Mesothelial cell of epicardium (in vitro differentiated cells): Measurements from ENCODE around the gene ANKRD44. TPM values are rescaled to one million over a fixed set of nuclear protein-coding genes. Genes with fewer than 3 reads are reported as not detected.

ENCODE experiments used
- DNase-seq, 2 experiments: peaks; one replicate each; pipeline ENCODE4 v3.0.0; 2021; ENCODE audit warnings: low spot score in 2 of 2; ENCODE audit not compliant: unreplicated experiment in 2 of 2
- H3K27ac Mint-ChIP-seq: 2 replicates; pipeline ENCODE4 v1.8.0; 2021; ENCODE audit warnings: mixed read lengths
- H3K27me3 Mint-ChIP-seq: 2 replicates; pipeline ENCODE4 v1.8.0; 2021; ENCODE audit warnings: low read depth, mixed read lengths
- H3K36me3 Mint-ChIP-seq: 2 replicates; pipeline ENCODE4 v1.8.0; 2021; ENCODE audit warnings: mixed read lengths
- H3K4me1 Mint-ChIP-seq: 2 replicates; pipeline ENCODE4 v1.8.0; 2021; ENCODE audit warnings: mixed read lengths
- H3K4me3 Mint-ChIP-seq: 2 replicates; pipeline ENCODE4 v1.8.0; 2021; ENCODE audit warnings: mild to moderate bottlenecking, moderate library complexity, mixed read lengths
- H3K9me3 Mint-ChIP-seq: 2 replicates; pipeline ENCODE4 v1.8.0; 2021; ENCODE audit warnings: mixed read lengths
- CTCF ChIP-seq: fragments of 200-600 bp; sonication (generic); IDR thresholded peaks from one replicate; pipeline ENCODE4 v1.5.0; 2021; ENCODE audit warnings: antibody characterized with exemption; ENCODE audit not compliant: unreplicated experiment
- total RNA-seq: library from RNA; stranded (reverse); gene quantifications from 3 replicates; pipeline ENCODE4 v1.2.1, GENCODE V29; 2021

Gene ANKRD44
- total RNA-seq, 1 donor from 2014 or later: 10.4 TPM

- no peaks in the 10 kb centered on the region for H3K36me3 Mint-ChIP-seq
- H3K27me3 Mint-ChIP-seq: no peaks in the 10 kb centered on the region
- H3K4me1 Mint-ChIP-seq: peaks cover 5% of the 10 kb centered on the region
- H3K27ac Mint-ChIP-seq: no peak overlapping the region
- no peak overlapping the region for H3K4me3 Mint-ChIP-seq
- H3K9me3 Mint-ChIP-seq: no peaks in the 10 kb centered on the region
- TF ChIP-seq CTCF: no peak
- no peak for DNase-seq
These were observed 30.0 kb upstream of the ANKRD44 start for GRCh38 chr2:197340591-197340990.

DNA sequence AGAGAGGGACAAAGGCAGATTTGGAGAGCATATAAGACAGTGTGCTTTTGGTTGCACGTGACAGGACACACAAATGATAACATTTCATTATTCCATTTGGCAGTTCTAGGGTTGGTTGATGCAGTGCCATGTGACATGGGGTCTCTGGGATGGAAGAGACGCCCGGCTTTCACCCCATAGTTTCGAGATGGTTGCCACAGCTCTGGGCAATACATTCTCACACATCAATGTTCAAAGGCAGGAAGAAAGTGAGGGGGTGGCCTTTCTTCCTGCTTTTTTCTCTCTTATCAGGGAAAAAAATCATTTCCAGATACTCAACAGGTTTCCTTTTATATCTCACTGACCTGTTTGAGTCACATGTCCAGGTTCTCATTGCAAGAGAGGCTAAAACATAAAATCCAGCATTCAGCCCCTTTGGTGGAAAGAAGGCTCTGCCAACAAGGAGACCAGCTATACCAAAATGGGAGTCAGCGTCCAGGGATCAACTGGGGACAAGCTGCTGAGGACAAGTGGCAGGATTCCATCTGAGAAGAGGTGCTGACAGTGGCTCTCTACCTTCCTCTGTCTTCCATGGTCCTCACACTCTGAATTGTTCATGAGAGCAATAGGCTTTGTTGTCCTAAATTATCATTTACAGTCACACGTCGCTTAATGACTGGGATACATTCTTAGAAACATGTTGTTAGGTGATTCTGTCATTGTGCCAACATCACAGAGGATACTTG is 29.1 kb upstream of the ANKRD44 start:
- no peak for DNase-seq
- H3K27me3 Mint-ChIP-seq: no peaks in the 10 kb centered on the region
- no peaks in the 10 kb centered on the region for H3K9me3 Mint-ChIP-seq
- TF ChIP-seq CTCF: no peak
- H3K4me3 Mint-ChIP-seq: no peak overlapping the region
- H3K27ac Mint-ChIP-seq: no peak overlapping the region
- H3K4me1 Mint-ChIP-seq: peaks cover 5% of the 10 kb centered on the region
- H3K36me3 Mint-ChIP-seq: no peaks in the 10 kb centered on the region

- no peaks in the 10 kb centered on the region for H3K36me3 Mint-ChIP-seq
- DNase-seq: no peak
- TF ChIP-seq CTCF: no peak
- H3K27me3 Mint-ChIP-seq: no peaks in the 10 kb centered on the region
- H3K4me3 Mint-ChIP-seq: no peak overlapping the region
- no peak overlapping the region for H3K27ac Mint-ChIP-seq
- peaks cover 5% of the 10 kb centered on the region for H3K4me1 Mint-ChIP-seq
- no peaks in the 10 kb centered on the region for H3K9me3 Mint-ChIP-seq
These were observed 28.4 kb upstream of the ANKRD44 start for GRCh38 chr2:197339016-197339415.

GRCh38 chr2:197332641-197333040 is 22.1 kb upstream of the ANKRD44 start:
- Mint-ChIP-seq H3K36me3 (no peaks in the 10 kb centered on the region), H3K4me3 (no peak overlapping the region), H3K27me3 (no peaks in the 10 kb centered on the region), H3K4me1 (no peaks in the 10 kb centered on the region), H3K9me3 (peaks cover 7% of the 10 kb centered on the region), H3K27ac (no peak overlapping the region)
- no peak for DNase-seq
- no peak for TF ChIP-seq CTCF

- no peak for TF ChIP-seq CTCF
These were observed 17.9 kb upstream of the ANKRD44 start for GRCh38 chr2:197328461-197328860.

More at GRCh38 chr2:197328461-197328860, 17.9 kb upstream of the ANKRD44 start:
- no peak for DNase-seq
- Mint-ChIP-seq H3K9me3 (peaks cover 7% of the 10 kb centered on the region), H3K27me3 (no peaks in the 10 kb centered on the region), H3K36me3 (no peaks in the 10 kb centered on the region), H3K4me1 (peaks cover 3% of the 10 kb centered on the region), H3K27ac (no peak overlapping the region), H3K4me3 (no peak overlapping the region)
